Fibroblast of skin of right biceps (primary cell): Measurements from ENCODE around the gene UFC1.
A peak's percentile ranks its signal among the peaks of the same experiment; 100 is the strongest.

Experiments used
- DNase-seq: peaks from one replicate; pipeline ENCODE4 v3.0.0-alpha.2; 2013

The UFC1 gene

GRCh38 chr1:161137881-161138280 lies 15.9 kb upstream of the UFC1 start:
- DNase-seq = no peak

GRCh38 chr1:161138431-161138830 lies 15.3 kb upstream of the UFC1 start:
- no peak for DNase-seq

GRCh38 chr1:161139766-161140165 lies 14.0 kb upstream of the UFC1 start:
- DNase-seq = peak; percentile 42

- no peak for DNase-seq
Measured at GRCh38 chr1:161140755-161141400, 12.9 kb upstream of the UFC1 start.

- DNase-seq = no peak
Measured at GRCh38 chr1:161145832-161146231, 7.9 kb upstream of the UFC1 start.

DNA sequence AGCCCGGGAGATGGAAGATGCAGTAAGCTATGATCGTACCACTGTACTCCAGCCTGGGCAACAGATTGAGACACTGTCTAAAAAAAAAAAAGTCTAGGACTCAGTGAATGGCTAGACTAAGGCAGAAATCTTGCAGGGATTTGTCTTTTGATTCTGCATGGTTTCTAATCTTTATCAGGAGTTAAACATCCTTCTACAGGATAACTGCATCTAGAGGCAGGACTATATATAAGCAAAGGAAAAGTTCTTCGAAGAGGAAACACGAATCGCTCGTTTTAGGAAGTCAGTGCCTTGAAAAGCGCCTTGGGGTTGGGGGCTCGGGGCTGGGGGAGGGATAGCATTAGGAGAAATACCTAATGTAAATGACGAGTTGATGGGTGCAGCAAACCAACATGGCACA lies 602 bp upstream of the UFC1 start:
- DNase-seq = no peak

DNA sequence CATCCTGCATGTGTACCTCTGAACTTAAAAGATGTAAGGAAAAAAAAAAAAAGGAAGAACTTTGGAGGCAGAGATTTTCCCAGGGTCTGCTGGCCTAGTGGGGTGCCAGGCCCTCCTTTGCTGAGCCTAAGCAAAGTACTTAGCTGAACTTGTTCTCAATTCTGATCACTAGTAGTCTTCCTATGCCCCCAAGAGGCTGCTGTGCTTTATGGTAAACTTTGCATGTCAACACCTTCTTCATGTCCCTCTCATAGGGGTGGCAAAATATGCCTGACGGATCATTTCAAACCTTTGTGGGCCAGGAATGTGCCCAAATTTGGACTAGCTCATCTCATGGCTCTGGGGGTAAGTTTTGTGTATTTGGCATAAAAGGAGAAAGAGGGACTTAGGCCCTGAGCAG lies 4.1 kb downstream of the UFC1 start:
- no peak for DNase-seq

DNA sequence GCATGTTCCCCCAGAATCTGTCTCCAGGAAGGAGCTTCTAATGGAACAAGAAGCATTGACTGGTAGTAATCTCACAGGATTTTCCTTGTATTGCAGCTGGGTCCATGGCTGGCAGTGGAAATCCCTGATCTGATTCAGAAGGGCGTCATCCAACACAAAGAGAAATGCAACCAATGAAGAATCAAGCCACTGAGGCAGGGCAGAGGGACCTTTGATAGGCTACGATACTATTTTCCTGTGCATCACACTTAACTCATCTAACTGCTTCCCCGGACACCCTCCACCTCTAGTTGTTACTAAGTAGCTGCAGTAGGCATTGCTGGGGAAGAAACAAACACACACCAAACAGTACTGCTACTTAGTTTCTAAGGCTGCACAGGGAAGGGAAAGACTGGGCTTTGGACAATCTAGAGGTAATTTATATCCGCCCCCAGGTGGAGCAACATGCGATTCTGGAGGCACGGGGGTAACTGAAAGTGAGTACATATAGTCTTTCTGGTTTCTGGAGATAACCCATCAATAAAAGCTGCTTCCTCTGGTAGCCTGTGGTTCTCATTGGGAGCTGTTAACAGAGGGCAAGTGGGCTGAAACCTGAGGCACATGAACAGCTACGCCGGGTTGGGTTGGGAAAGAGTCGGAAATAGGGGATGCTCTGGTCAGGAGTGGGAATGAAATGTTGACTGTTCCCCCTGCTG lies 4.7 kb downstream of the UFC1 start:
- DNase-seq = no peak

- DNase-seq = peak; percentile 90
Measured at GRCh38 chr1:161159087-161159912, 5.5 kb downstream of the UFC1 start, which contains the start of gene USP21. TSS of gene USP21 (plus strand) at chr1:161159500. CDS start at chr1:161160641, 1,141 bp downstream.

DNA sequence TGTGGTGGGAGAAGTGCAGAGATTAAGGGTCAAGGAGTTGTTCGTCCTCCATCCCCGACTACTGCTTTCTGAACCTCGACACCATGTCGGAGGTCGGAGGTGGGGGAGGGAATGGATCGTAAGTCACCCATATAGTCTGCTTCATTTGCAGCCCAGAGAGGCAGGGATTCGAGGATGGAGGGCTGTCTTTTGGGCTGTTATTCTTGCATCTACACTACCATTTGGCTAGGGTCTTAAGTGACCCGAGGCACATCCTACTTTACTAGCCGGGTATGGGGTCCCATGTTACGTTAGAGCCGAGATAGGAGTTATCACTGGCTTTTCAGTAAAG lies 6.1 kb downstream of the UFC1 start:
- DNase-seq = no peak

- DNase-seq = no peak
Measured at GRCh38 chr1:161160671-161161145, 6.9 kb downstream of the UFC1 start.

DNA sequence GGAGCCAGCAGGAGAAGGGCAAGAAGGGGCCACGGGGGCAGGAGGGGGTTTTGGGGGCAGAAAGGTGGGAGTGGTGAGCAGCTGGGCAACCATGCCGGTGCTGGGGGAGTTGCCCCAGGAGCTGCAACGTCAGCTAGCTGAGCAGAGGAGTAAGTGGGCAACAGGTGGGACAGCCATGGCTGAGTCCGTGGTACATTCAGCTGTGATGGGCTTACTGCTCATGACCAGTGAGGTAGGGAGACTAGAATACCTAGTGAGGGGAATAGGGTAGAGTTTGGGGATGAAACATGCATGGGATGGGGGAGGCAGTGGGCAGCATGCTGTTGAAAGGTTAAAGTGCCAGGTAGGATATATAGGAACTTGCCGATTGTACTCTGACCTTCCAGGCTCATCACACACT lies 7.9 kb downstream of the UFC1 start:
- DNase-seq = no peak

- DNase-seq = no peak
Measured at GRCh38 chr1:161162052-161162451, 8.3 kb downstream of the UFC1 start.

- no peak for DNase-seq
Measured at GRCh38 chr1:161162806-161163205, 9.0 kb downstream of the UFC1 start.

- DNase-seq = no peak
Measured at GRCh38 chr1:161163793-161164192, 10.0 kb downstream of the UFC1 start.

DNA sequence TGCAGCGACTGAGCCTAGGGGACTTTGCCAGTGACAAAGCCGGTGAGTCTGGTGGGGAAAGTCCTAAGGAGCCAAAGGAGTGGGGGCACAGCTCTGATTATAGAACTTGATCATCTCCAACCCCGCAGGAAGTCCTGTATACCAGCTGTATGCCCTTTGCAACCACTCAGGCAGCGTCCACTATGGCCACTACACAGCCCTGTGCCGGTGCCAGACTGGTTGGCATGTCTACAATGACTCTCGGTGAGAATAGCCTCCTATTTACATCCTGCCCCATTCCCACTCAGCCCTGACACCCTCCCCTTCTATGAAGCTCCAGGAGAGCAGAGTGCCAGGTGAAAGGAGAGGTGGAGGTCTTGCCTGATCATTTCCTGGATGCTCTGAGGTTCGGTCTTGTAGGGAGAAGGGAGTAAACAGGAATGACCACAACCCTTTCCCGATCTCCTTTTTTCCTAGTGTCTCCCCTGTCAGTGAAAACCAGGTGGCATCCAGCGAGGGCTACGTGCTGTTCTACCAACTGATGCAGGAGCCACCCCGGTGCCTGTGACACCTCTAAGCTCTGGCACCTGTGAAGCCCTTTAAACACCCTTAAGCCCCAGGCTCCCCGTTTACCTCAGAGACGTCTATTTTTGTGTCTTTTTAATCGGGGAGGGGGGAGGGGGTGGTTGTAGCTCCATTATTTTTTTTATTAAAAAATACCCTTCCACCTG lies 11.3 kb downstream of the UFC1 start:
- no peak for DNase-seq

DNA sequence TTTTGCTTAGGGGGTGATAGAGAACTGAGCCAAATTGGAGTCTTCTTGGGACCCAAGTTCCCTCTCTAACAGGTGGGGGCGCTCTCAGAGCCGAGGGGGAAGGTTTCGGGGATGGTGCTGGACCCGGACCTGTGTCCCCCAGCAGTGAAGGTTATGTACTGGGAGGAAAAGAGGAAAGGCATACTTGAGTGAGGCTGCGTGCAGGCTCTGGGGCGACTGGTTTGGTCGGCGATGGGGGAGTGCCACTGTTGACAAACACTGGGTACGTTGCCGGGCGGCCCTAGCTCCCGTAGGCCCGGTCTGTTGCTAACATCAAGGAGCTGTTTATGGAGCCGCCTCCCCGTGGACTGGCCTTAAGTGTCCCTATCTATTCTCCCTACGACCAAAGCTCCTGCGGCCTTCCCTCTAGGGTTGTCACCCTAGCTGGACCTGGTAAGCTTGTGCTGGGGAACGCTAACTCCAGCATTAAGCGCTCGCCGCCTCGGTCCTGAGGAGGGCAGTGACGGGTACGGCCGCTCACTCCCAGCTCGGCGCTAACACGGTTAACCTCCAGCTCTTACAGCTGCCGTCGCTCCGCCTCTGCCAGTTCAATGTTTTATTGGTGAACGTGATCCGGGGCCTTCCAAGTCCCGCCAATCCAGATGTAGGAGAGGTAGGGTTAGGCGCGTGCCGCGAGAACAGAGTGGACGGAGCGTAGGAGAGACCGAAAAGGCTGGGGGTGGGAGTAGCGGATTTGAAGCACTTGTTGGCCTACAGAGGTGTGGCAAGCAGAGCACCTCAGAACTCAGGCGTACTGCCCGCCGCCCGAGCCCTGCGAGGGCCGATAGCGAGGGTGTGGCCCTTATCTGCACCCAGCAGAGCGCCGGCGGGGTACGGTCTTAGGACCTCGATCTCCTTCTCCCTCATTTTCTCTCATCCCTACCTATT lies 12.2 kb downstream of the UFC1 start, which contains the start of gene PPOX:
Gene PPOX, plus strand, starts transcription at position 685 of the 927 bp plus-strand sequence. CDS start 422 bp downstream, outside the sequence.
- DNase-seq = peak; percentile 97

DNA sequence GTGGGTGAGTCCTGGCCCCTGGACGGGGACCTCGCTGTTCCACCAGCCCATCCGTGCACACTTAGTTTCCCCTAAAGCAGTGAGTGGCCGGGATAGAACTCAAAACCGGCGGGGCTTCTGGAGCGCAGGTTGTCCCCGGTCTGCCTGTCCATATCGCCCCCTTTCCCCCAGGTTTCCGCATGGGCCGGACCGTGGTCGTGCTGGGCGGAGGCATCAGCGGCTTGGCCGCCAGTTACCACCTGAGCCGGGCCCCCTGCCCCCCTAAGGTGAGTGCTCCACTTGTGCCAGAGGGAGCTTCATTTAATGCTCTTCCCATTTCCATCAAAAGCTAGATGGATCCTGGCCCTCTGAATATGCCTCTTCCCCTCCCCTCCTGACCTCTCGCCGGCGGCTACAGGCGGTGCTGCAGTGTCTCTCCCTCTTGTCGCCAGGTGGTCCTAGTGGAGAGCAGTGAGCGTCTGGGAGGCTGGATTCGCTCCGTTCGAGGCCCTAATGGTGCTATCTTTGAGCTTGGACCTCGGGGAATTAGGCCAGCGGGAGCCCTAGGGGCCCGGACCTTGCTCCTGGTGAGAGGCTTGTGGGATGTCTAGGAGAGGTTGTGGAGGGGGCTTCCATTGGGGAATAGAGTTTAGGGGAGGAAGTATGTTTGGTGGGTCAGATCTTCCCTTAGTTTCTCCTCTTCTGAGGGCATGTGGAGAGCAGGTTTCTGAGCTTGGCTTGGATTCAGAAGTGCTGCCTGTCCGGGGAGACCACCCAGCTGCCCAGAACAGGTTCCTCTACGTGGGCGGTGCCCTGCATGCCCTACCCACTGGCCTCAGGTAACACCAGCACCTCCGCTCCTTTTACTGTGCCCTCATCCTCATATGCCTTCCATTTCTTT lies 13.1 kb downstream of the UFC1 start:
- no peak for DNase-seq

- DNase-seq = no peak
Measured at GRCh38 chr1:161168906-161169305, 15.1 kb downstream of the UFC1 start.

- no peak for DNase-seq
Measured at GRCh38 chr1:161171191-161171590, 17.4 kb downstream of the UFC1 start.

DNA sequence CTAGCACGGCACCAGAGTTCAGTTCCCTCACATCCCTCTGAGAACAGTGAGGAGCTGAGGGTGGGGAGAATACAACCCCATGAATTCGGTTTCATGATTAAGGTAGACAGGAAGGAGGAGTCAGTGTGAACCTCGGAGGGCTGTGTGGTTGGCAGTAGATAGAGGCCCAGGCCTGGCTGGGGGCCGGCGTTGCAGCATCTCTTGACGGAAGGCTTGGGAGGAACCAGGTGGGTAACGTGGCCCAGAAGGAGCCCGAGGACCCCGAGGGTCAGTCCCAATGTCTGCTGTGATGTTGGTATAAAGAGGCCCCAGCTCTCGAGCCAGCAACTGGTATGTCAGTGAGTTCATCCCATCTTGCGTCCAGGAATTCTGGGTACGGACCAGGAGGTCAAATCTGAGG lies 17.9 kb downstream of the UFC1 start:
- no peak for DNase-seq
